ENCODE measurements around the gene PPIL3.

PPIL3 gene

DNA sequence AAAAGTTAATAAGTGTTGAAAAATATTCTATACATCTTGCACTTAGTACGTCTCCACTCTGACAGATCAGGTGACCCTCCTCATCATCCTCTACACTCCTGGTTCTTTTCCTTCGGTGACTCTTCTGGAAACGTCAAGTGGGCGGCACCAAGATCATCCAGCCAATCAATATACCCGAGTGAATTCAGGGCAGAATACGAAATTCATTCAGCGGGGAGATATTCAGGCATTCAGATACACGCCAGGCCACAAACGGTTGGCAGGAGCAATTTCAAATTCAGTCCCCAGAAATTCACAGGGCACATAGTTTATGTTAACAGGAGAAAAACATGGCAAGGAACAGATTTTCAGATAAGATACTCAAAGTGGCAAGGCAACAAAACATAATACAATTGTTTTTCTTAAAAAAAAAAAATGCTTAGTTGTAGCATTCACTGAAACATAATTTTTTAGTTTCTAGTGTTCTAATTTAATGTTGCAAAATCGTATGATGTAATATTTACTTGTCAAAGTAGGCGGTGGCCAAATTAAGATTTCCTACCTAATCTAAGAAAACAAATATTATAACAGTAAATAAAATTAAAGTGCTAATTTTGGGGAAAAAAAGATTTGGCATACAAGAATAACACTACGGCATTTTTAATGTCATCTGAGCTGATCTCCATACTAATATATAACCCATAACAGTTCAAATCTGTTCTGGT is 28.6 kb downstream of the PPIL3 start:
- no peak for DNase-seq (ENCODE audit: low read depth in 2 of 2)

DNA sequence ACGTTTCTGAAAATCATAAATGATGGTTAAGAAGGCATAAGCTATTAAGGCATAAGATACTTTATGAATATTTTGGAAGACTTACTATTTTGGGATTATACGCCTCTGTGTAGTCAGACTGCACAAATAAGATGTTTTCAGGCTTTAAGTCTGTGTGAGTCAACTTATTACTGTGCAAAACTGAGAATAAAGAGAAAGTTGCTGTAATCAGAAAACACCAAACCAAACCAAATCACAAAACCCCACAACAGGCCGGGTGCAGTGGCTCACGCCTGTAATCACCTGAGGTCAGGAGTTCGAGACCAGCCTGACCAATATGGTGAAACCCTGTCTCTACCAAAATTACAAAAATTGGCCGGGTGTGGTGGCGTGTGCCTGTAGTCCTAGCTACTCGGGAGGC is 32.1 kb downstream of the PPIL3 start:
- DNase-seq (ENCODE audit: low read depth in 2 of 2) = no peak

DNA sequence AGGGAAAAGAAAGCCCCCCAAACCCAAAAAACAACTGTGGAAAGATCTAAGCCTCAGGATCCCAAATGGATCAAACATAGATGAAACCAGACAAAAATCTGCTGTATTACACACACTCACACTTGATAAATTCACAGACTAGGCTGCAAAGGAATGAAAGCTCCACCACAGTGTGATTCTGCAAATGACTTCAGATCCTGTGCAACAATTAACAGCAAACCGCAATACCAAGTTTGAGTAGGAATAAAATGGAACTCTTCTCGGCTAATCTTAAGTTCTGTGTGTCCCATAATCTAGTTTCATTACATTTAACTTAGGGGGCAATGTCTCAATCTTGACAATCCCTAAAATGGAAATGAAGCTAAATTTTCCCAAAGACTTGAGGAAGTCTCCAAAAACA is 36.3 kb downstream of the PPIL3 start:
- DNase-seq (ENCODE audit: low read depth in 2 of 2) = no peak

DNA sequence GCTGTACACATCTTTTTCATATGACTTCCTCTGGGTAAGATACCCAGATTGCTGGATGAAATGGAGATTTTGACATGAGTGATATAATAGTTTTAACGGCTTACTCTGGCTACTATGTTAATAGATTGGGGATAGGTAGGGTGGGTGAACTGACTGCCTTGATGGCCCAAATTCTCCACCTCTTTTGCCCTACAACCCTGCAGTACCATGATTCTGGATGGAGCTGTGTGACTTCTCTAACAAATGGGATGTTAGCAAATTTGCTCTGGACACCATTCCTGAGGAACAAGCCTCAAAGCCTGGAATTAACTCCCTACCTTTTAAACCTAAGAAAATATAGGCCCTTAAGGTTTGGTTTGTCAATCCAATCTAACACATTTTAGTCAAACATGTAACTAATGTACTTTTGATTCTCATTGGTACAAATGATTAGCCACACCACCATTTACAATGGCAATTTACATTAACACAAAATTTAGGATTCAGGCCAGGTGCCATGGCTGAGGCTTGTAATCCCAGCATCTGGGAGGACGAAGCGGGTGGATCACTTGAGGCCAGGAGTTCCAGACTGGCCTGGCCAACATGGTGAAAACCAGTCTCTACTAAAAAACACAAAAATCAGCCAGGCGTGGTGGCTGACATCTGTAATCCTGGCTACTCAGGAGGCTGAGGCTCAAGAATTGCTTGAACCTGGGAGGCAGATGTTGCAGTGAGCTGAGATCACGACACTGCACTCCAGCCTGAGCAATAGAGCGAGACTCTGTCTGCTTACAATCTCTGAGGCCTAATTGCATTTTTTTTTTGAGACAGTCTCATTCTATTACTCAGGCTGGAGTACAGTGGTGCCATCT is 37.3 kb downstream of the PPIL3 start:
- no peak for DNase-seq (ENCODE audit: low read depth in 2 of 2)

DNA sequence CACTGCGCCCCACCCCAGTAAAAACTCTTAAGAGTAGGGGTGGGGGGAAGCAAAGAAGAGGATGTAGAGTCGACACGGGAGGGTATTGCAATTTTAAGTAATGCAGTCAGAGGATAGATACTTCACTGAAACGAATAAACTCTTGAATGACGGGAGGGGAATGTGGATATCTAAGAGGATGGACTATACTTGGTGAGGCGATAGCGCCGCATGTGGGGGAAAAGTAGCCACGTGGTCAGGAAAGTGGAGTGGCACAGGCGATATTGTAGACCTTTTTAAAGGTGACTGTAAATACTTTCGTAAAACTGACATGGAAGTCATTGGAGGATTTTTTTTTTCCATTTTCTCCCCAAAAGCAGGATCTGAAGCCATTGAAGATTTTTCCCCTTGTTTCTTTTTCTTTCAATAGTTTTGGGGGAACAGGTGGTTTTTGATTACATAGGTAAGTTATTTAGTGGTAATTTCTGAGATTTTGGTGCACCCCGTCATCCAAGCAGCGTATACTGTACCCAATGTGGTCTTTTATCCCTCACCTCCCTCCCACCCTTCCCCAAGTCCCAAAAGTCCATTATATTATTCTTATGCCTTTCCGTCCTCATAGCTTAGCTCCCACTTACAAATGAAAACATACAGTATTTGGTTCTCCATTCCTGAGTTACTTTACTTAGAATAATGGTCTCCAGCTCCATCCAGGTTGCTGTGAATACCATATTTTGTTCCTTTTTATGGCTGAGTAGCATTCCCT is 38.2 kb downstream of the PPIL3 start:
- no peak for DNase-seq (ENCODE audit: low read depth in 2 of 2)

DNA sequence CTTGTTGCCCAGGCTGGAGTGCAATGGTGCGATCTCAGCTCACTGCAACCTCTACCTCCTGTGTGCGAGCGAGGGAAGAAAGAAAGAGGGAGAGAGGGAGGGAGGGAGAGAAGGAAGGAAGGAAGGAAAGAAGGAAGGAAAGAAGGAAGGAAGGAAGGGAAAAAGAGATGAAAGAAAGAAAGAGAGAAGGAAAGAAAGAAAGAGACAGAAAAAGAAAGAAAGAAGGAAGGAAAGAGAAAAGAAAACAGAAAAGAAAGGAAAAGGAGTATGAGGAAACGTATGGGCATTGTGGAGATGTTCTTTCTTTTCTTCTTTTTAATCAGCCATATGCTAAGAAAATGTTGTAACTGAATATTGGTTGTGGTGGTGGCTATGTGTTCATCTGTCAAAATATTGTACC is 40.9 kb downstream of the PPIL3 start:
- DNase-seq (ENCODE audit: low read depth in 2 of 2) = no peak

DNA sequence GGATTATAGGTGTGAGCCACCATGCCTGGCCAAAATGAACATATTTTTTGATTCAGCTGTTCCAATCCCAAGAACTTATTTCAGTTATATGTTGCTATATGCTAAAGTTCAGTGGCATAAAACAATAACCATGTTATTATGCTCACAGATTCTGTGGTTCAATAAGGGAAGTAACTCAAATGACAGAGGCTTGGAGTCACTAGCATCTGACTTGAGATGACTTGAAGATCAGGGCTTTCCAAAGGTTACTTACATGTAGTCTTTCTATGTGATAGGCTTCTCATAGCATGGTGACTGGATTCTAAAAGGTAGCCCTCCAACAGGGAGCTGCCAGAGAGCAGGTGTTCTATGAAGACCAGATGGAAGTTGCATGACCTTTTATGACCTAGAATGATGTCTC is 41.6 kb downstream of the PPIL3 start:
- no peak for DNase-seq (ENCODE audit: low read depth in 2 of 2)

DNA sequence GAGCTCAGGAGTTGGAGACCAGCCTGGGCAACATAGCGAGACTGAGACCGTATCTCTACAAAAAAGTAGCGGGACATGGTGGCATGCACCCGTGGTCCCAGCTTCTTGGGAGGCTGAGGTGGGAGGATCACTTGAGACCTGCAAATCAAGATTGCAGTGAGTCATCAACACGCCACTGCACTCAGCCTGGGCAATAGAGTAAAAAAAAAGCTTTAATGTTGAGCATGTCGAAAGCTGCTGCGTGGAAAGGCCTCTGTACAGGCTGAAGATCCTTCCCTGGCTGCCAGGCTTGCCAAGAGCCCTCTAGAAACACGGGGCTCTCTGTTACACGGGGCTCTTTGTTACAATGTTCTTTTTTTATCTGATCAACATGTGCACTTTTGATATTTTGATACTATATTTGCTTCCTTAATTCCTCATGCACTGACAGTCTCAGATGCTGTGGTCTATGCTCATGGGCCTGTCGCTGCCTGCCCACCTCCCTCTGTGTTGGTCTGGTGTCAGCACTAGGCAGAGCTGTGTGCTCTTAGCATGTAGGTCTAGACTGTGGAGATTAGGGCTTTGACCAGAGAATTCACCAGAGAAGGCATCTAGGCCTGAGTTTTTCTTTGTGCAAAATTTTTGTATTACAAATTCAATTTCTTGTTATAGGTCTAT is 43.1 kb downstream of the PPIL3 start:
- DNase-seq (ENCODE audit: low read depth in 2 of 2) = no peak

DNA sequence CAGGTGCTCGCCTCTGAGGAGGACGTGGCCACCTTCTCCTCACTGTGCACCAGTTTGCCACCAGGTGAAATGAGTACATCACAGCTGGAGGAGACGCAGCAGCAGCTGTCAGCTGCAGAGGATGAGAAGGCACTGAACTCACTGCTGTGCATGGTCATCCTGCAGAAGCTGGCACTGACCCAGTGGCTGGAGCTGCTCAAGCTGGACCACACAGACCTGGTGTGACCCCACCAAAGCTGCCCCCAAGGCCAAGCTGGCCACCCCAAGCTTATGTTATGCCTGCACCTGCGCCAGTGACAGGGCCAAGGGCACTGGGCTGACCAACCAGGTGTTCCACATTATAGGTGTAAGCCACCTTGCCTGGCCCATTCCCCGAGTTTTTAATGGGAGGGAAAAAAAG is 43.7 kb downstream of the PPIL3 start:
- DNase-seq (ENCODE audit: low read depth in 2 of 2) = no peak

DNA sequence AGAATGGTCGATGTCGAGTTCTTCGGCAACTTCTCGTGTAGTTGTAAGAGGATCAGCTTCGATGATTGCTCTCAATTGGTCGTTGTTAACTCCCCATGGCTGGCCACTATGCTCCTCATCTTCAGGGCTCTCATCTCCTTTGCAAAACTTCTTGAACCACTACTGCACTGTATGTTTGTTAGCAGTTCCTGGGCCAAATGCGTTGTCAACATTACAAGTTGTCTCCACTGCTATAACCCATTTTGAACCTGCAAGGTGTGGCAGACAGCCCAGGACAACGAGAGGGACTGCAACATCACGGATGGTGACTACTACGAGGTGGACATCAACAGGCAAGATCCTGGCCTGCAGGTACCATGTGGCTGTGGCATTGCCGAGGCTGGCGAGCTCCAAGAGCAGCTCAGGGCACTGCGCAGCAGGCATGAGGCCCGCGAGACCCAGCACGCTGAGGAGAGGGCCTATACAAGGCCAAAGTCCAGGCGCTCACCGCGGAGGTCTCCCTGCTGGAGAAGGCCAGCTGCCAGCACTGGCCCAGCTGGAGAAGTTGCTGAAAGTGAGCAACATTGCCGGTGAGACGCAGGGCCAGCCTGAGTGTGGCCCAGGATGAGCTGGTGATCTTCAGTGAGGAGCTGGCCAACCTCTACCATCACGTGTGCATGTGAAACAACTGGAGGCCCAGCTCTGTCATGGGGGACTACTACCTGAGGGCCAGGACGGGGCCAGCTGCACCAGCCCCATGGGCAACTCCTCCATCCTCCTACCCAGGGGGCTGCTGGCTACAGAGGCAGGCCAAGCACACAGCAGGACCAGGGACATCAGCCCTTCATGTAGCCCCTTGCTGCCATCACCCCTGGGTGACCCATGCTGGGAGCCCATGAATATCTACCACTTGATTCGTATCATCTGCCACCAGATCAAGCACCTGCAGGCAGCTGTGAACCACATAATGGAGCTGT is 44.6 kb downstream of the PPIL3 start:
- no peak for DNase-seq (ENCODE audit: low read depth in 2 of 2)

DNA sequence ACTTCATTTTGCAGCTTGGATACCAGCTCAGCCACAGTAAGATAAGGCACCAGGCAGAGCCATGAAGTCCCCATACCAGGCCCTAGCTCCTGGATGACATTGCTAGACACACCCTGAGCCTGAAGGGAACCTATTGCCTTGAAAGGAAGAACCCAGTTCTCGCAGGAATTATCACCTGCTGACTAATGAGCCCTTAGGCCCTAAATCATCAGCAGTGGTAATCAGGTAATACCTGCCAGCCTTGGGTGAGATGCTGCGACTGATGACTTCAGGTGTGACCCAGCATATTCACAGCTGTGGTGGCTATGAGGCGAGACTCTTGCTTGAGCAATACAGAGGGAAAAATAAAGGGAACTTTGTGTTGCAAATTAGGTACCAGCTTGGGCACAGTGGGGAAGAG is 49.4 kb downstream of the PPIL3 start:
- no peak for DNase-seq (ENCODE audit: low read depth in 2 of 2)

DNA sequence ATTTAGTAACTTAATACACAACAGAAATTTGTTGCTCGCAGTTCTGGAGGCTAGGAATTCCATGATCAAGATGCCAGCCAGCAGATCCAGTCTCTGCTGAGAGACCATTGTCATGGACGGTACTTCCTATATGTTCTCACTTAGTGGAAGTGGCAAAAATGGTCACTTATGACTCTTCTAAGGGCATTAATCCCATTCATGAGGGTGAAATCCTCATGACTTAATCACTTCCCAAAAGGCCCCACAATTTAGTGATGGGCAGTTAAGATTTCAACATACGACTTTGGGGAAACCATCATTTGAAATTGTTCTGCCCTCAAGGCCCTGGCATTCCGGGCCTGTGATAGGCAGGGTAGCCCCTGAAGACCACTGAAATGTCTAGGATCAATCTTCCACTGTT is 54.2 kb downstream of the PPIL3 start:
- DNase-seq (ENCODE audit: low read depth in 2 of 2) = no peak

DNA sequence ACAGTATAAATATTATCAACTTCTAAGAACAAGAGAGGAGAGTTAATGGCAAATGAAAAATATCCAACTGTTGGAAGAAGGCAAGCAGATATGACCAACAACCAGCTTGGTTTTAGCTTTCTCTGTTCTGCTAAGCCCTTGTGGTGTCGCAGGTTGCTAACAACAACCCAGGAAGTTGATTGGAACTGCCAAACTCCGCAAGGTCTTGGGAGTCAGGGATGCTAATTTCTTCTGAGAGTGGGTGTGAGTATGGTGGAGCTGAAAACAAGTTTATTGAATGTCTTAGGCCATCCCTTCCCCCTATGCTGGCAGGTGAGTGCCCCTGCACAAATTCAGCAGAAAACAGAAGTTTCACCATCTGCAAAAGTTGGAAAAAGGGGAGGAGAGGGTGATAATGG is 59.6 kb downstream of the PPIL3 start:
- DNase-seq (ENCODE audit: low read depth in 2 of 2) = no peak

DNA sequence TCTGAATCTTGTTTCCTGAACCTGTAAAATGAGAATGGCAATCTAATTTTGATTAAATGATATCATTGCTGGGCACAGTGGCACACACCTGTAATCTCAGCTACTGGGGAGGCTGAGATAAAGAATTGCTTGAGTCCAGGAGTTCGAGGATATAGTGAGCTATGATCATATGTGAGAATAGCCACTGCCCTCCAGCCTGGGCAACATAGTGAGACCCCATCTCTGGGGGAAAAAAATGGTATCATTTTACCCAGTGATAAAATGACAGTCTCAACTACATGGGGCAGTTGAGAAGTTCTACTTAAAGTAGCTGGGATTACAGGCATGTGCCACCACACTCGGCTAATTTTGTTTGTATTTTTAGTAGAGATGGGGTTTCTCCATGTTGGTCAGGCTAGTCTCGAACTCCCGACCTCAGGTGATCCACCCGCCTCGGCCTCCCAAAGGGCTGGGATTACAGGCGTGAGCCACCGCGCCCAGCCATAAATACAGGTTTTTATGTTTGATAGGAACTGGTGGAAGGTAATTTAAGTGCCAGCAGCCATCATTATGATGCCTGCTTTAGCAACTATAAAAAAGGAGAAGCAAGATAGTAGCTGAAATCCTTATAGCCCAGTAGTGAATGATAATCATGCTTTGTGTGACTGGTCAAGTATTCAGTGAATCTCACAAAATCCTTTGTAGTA is 60.2 kb downstream of the PPIL3 start:
- no peak for DNase-seq (ENCODE audit: low read depth in 2 of 2)

DNA sequence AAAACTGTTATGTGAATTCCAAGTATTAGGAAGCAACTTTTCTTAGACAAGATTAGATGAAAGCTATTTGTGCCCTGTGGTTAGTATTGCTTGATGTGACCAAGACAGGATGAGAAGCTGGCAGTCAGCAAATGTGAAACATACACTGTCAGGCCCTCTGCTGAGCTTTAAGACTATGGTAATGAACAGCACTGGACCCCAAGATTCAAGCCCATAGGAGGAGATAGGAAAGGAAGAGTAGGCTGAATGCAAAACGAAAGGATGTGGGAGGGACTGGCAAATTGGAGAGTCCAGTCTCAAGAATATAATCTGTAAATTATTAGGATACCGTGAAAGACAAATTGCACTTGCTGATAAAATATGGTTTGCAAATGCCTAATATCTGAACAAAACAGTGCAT is 60.8 kb downstream of the PPIL3 start:
- DNase-seq (ENCODE audit: low read depth in 2 of 2) = no peak

DNA sequence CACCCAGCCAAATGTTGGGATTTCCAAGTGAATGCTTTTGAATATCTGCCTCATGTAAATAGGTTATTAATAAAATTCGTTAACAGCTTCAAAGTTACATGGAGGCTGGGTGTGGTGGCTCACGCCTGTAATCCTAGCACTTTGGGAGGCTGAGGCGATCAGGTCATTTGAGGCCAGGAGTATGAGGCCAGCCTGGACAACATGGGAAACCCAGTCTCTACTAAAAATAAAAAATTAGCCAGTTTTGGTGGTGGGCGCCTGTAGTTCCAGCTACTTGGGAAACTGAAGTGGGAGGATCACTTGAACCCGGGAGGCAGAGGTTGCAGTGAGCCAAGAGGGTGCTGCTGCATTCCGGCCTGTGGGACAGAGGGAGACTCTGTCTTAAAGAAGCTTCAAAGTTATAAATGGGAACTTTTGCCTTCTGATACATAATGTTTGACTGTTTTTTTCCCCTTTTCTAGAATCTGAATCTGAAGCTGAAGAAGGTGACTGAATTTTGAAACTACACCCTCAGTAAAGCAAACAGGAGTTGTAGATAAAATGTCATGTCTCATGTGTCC is 67.1 kb downstream of the PPIL3 start:
- DNase-seq (ENCODE audit: low read depth in 2 of 2) = no peak
